PFSK-1 (cell line): ENCODE data around the gene IER3.
A peak's percentile ranks its signal among the peaks of the same experiment; 100 is the strongest.

Experiments
- FOXP2 ChIP-seq: optimal IDR thresholded peaks from 2 replicates; pipeline ENCODE3; 2011; ENCODE audit warnings: borderline replicate concordance, control low read depth, inconsistent platforms; ENCODE audit not compliant: insufficient read depth; ENCODE audit errors: extremely low read length, extremely low read depth
- POLR2AphosphoS5 ChIP-seq: IDR thresholded peaks from 2 replicates; pipeline ENCODE4 v1.6.1; 2012; ENCODE audit warnings: low read depth, mild to moderate bottlenecking, control low read depth, low read length, moderate library complexity
- SIN3A ChIP-seq: IDR thresholded peaks from 2 replicates; pipeline ENCODE4 v1.6.1; 2012; ENCODE audit warnings: mild to moderate bottlenecking, low read length, moderate library complexity, borderline replicate concordance; ENCODE audit not compliant: insufficient read depth
- TAF1 ChIP-seq: IDR thresholded peaks from 2 replicates; pipeline ENCODE4 v1.6.1; 2012; ENCODE audit warnings: low read length, control low read depth, borderline replicate concordance; ENCODE audit not compliant: insufficient read depth
- TF ChIP-seq, protein P1 (sequence below), 2 experiments: IDR thresholded peaks; 2 replicates each; pipeline versions ENCODE4 v1.6.1 to v1.8.0; 2011 to 2012; ENCODE audit warnings: low read depth in 2 of 2, low read length in 2 of 2, control low read depth in 1 of 2, inconsistent platforms in 1 of 2, mild to moderate bottlenecking in 1 of 2, moderate library complexity in 1 of 2; ENCODE audit not compliant: insufficient read depth in 1 of 2

Gene IER3

DNA sequence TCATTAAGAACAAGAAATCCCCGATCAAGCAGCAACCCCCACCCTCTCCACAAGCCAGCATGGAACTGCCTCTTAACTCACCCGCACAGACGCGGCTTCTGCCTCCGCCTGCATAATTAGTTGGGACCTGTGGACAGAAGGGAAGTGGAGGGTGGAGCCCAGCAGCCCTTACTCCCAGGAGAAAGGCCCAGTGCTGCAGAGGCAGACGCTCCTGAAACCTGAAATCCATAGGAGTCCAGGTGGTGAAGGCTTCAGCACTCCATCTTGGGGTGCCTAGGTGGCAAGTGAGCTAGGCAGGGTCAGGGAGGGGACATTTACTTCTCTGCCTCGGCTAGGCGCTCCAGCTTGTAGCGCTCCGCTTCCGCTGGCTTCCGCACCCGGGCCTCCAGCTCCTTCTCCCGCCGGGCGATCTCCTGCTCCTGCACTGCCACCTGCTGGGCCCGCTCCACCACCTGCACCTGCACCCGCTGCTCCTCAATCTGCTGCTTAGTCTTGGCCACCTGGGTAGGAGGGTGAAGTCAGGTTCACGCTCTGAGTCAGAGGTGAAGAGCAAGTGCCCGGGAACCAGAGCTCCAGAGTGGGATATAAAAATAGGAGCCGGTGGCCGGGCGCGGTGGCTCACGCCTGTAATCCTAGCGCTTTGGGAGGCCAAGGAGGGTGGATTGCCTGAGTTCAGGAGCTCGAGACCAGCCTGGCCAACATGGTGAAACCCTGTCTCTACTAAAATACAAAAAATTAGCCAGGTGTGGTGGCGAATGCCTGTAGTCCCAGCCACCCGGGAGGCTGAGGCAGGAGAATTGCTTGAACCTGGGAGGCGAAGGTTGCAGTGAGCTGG is 13.5 kb downstream of the IER3 start:
- no peak for TF ChIP-seq FOXP2
- 0 out of 2 replicates have a peak, but pooled peaks have one; percentile 12 for TF ChIP-seq POLR2AphosphoS5

DNA sequence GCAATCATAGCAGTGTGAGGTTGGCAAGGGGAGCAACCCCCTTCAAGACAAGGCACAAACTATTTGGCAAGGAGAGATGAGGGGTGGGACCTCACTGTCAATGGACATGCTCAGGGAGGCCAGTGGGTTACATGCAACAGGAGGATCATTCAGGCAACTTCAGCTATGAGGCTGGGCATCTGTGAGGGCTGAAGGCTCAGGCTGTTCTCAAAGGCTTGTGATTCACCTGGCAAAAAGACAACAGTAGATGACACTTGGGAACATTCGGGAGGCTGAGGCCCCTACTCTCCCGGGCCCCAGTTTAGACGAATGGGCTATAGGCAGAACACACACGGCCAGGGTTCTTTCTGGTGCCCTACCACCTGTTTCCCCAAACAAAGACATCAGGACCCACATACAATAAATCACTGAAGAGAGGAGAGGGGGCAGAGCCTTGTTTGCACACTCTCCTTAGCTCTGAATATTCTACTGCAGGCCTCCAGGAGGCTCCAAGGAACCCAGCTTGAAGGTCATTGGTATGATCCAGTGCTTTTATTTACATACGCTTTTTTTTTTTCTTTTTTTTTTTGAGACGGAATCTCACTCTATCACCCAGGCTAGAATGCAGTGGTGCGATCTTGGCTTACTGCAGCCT is 16.3 kb downstream of the IER3 start:
- TF ChIP-seq FOXP2 (no peak), SIN3A (no peak), POLR2AphosphoS5 (no peak), TAF1 (no peak)
- TF ChIP-seq, protein P1, sequence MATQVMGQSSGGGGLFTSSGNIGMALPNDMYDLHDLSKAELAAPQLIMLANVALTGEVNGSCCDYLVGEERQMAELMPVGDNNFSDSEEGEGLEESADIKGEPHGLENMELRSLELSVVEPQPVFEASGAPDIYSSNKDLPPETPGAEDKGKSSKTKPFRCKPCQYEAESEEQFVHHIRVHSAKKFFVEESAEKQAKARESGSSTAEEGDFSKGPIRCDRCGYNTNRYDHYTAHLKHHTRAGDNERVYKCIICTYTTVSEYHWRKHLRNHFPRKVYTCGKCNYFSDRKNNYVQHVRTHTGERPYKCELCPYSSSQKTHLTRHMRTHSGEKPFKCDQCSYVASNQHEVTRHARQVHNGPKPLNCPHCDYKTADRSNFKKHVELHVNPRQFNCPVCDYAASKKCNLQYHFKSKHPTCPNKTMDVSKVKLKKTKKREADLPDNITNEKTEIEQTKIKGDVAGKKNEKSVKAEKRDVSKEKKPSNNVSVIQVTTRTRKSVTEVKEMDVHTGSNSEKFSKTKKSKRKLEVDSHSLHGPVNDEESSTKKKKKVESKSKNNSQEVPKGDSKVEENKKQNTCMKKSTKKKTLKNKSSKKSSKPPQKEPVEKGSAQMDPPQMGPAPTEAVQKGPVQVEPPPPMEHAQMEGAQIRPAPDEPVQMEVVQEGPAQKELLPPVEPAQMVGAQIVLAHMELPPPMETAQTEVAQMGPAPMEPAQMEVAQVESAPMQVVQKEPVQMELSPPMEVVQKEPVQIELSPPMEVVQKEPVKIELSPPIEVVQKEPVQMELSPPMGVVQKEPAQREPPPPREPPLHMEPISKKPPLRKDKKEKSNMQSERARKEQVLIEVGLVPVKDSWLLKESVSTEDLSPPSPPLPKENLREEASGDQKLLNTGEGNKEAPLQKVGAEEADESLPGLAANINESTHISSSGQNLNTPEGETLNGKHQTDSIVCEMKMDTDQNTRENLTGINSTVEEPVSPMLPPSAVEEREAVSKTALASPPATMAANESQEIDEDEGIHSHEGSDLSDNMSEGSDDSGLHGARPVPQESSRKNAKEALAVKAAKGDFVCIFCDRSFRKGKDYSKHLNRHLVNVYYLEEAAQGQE (IDR thresholded peaks at IDR 0.05; ENCODE audit: insufficient read depth in 1 of 2, low read depth in 2 of 2, low read length in 2 of 2) = no peak

DNA sequence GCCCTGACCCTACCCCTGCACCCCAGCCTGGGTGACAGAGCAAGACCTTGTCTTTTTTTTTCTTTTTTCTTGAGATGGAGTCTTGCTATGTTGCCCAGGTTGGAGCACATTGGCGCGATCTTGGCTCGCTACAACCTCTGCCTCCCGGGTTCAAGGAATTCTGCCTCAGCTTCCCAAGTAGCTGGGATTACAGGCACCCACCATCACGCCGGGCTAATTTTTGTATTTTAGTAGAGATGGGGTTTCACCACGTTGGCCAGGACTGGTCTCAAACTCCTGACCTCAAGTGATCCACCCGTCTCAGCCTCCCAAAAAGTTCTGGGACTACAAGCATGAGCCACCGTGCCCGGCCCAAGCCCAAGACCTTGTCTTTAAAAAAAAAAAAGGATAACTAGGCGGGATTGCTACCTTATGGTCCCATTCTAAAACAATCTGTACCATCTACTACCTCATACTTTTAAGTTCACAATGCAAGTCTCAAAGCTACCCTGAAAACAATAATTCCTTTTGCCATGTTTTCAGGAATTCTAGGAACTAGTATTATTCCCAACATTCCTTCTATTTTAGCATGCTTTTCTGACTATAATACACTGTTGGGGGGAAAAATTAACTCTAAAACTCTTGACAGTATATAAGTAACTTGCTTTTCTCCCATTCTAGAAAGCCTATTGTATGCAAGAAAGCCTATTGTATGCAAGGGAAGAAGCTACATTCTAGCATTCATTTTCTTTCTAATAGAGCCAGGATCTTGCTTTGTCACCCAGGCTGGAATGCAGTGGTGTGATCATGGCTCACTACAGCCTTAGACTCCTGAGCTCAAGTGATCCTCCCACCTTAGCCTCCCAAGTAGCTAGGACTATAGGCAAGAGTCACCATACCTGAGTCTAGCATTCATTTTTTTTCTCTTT is 17.6 kb downstream of the IER3 start:
- TF ChIP-seq SIN3A = peak; percentile 3; the same call in 1 of the 2 replicates
- TF ChIP-seq FOXP2 = no peak
- no peak; the same call in 1 of the 2 replicates for TF ChIP-seq POLR2AphosphoS5
- no peak for TF ChIP-seq TAF1

DNA sequence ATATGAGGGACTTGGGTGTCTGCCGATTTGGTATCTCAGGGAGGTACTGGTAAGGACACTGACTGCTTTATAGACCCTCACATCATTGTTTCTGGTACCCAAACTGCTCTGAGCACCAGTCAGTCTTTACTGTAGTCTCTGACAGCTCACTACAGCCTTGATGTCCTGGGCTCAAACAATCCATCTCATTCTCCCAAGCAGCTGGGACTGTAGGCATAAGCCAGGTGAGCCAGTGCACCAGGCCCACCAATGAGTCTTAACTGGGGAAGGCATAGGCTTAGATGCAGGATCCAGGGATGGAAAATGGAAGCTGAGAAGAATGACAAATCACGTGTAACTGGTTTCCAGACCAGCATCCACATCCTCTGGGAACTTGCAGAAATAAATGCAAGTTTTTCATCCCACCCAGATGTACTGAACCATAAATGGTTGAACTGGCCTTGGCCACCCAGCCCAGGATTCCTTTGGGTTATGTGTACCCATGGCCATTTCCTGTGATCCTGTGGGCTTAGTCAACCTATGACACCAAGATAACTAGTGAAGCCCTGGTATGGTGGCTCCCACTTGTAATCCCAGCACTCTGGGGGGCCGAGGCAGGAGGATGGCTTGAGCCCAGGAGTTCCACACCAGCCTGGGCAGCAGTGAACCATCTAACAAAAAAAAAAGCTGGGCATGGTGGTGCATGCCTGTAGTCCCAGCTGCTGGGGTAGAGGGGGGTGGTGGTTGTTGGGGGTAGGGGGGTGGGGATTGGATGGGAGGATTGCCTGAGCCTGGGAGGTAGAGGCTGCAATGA is 18.4 kb downstream of the IER3 start:
- TF ChIP-seq, protein P1 (IDR thresholded peaks at IDR 0.05; ENCODE audit: insufficient read depth in 1 of 2, low read depth in 2 of 2, low read length in 2 of 2) = no peak
- peak; percentile 90 for TF ChIP-seq POLR2AphosphoS5

DNA sequence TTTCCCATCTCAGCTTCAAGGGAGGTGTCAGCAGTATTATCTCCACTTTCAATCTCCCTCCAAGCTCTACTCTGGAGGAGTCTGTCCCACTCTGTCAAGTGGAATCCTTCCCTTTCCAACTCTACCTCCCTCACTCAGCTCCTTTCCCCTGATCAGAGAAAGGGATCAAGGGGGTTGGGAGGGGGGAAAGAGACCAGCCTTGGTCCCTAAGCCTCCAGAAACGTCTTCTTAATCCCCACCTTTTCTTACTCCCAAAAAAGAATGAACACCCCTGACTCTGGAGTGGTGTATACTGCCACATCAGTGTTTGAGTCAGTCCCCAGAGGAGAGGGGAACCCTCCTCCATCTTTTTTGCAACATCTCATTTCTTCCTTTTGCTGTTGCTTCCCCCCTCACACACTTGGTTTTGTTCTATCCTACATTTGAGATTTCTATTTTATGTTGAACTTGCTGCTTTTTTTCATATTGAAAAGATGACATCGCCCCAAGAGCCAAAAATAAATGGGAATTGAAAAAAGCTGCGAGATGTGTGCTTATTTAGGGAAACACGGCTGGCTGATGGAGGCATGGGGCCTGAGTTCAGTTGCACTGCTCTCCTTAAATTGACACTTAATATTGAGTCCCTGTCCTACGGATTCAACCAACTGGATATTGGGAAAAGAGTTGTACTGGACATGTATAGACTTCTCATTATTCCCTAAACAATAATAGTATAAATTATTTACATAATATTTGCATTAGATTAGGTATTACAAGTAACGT is 19.3 kb downstream of the IER3 start:
- TF ChIP-seq POLR2AphosphoS5 (peak; percentile 59; the same call in 1 of the 2 replicates), FOXP2 (no peak)
